IMR-90 (cell line): ENCODE measurements around the gene TAS2R19. TPM values are rescaled to one million over a fixed set of nuclear protein-coding genes. Genes with fewer than 3 reads are reported as not detected.
A peak's percentile ranks its signal among the peaks of the same experiment; 100 is the strongest.

Experiments used
- ATAC-seq: fragments of 200-7000 bp; cut with Tn5 transposase; 2 replicates; pipeline ENCODE4 v1.9.1; 2020; ENCODE audit warnings: low read depth, mild to moderate bottlenecking, moderate library complexity
- BruUV-seq: library from RNA; stranded (reverse); fragments of 400-500 nt; replicated peaks from 2 replicates; lab custom pipeline; 2021; lab: Mats Ljungman, UMichigan
- CTCF ChIA-PET: fragments of 300-600 bp; formaldehyde crosslinking; extraction: SDS; loops from one replicate; lab custom pipeline; 2021; ENCODE audit warnings: antibody characterized with exemption; lab: Yijun Ruan, JAX
- POLR2A ChIA-PET: fragments of 300-600 bp; sonication (Branson Sonifier 250); formaldehyde crosslinking; loops from one replicate; lab custom pipeline; 2022; ENCODE audit warnings: antibody characterized with exemption; ENCODE audit not compliant: unreplicated experiment; lab: Charles Lee
- DNase-seq: peaks from one replicate; pipeline ENCODE4 v3.0.0; 2013
- H2AFZ ChIP-seq: replicated peaks from 2 replicates; pipeline ENCODE3; 2013; ENCODE audit warnings: low read length, mild to moderate bottlenecking; ENCODE audit not compliant: poor library complexity
- H2AK5ac ChIP-seq: 2 replicates; pipeline ENCODE4 v1.6.1; 2013; ENCODE audit warnings: low read depth, low read length, inconsistent platforms
- H2AK9ac ChIP-seq: replicated peaks from 2 replicates; pipeline ENCODE3; 2013; ENCODE audit warnings: mild to moderate bottlenecking, low read depth, low read length, moderate library complexity; ENCODE audit not compliant: poor library complexity
- H2BK120ac ChIP-seq: 2 replicates; pipeline ENCODE4 v1.6.1; 2013; ENCODE audit warnings: low read depth, low read length, inconsistent platforms
- H2BK15ac ChIP-seq: 3 replicates; pipeline ENCODE4 v1.6.1; 2013; ENCODE audit warnings: low read depth, low read length, inconsistent platforms
- H2BK20ac ChIP-seq: 2 replicates; pipeline ENCODE4 v1.6.1; 2013; ENCODE audit warnings: low read depth, mild to moderate bottlenecking, inconsistent platforms, low read length, moderate library complexity
- H2BK5ac ChIP-seq: 2 replicates; pipeline ENCODE4 v1.6.1; 2013; ENCODE audit warnings: mild to moderate bottlenecking, low read depth, low read length, inconsistent platforms; ENCODE audit not compliant: poor library complexity, severe bottlenecking
- H3K14ac ChIP-seq: replicated peaks from 2 replicates; pipeline ENCODE4 v1.6.1; 2013; ENCODE audit warnings: low read depth, low read length, inconsistent platforms
- H3K18ac ChIP-seq: 2 replicates; pipeline ENCODE4 v1.6.1; 2013; ENCODE audit warnings: low read depth, low read length, control low read depth
- H3K23ac ChIP-seq: 2 replicates; pipeline ENCODE4 v1.6.1; 2013; ENCODE audit warnings: low read depth, low read length, inconsistent platforms
- H3K27ac ChIP-seq: 2 replicates; pipeline ENCODE4 v1.5.1; 2013; ENCODE audit warnings: mild to moderate bottlenecking, control low read depth, low read length; ENCODE audit not compliant: insufficient read depth
- H3K27me3 ChIP-seq: 2 replicates; pipeline ENCODE4 v1.6.1; 2013; ENCODE audit warnings: low read length; ENCODE audit not compliant: control insufficient read depth, insufficient read depth
- H3K36me3 ChIP-seq: 2 replicates; pipeline ENCODE4 v1.6.1; 2013; ENCODE audit warnings: low read length, mixed read lengths; ENCODE audit not compliant: control insufficient read depth, insufficient read depth
- H3K4ac ChIP-seq: 2 replicates; pipeline ENCODE4 v1.6.1; 2013; ENCODE audit warnings: low read depth, low read length, inconsistent platforms
- H3K4me1 ChIP-seq: 2 replicates; pipeline ENCODE4 v1.6.1; 2013; ENCODE audit warnings: low read length, mixed read lengths; ENCODE audit not compliant: control insufficient read depth, insufficient read depth
- H3K4me2 ChIP-seq: 2 replicates; pipeline ENCODE4 v1.6.1; 2013; ENCODE audit warnings: low read depth, mild to moderate bottlenecking, control low read depth, low read length, moderate library complexity
- H3K4me3 ChIP-seq: 2 replicates; pipeline ENCODE4 v1.5.1; 2013; ENCODE audit warnings: low read depth, mild to moderate bottlenecking, control low read depth, low read length, moderate library complexity; ENCODE audit not compliant: insufficient read depth
- H3K56ac ChIP-seq: 2 replicates; pipeline ENCODE4 v1.6.1; 2013; ENCODE audit warnings: low read length, inconsistent platforms; ENCODE audit not compliant: insufficient read depth; ENCODE audit errors: extremely low read depth
- H3K79me1 ChIP-seq, 2 experiments: 2 replicates each; pipeline ENCODE4 v1.6.1; 2013; ENCODE audit warnings: low read length in 2 of 2, inconsistent platforms in 1 of 2, low read depth in 1 of 2
- H3K9ac ChIP-seq: 2 replicates; pipeline ENCODE4 v1.6.1; 2013; ENCODE audit warnings: low read depth, low read length, control low read depth
- H3K9me1 ChIP-seq: 2 replicates; pipeline ENCODE4 v1.6.1; 2013; ENCODE audit warnings: low read length, inconsistent platforms; ENCODE audit not compliant: insufficient read depth
- H3K9me3 ChIP-seq: 2 replicates; pipeline ENCODE4 v1.6.1; 2013; ENCODE audit warnings: low read length; ENCODE audit not compliant: control insufficient read depth, insufficient read depth
- H4K20me1 ChIP-seq: 2 replicates; pipeline ENCODE4 v1.6.1; 2013; ENCODE audit warnings: low read length, inconsistent platforms; ENCODE audit not compliant: insufficient read depth
- H4K5ac ChIP-seq: 2 replicates; pipeline ENCODE4 v1.6.1; 2013; ENCODE audit warnings: mild to moderate bottlenecking, low read depth, low read length, control low read depth
- H4K8ac ChIP-seq, 2 experiments: 2 replicates each; pipeline ENCODE4 v1.6.1; 2013; ENCODE audit warnings: low read depth in 2 of 2, low read length in 2 of 2, control low read depth in 1 of 2, inconsistent platforms in 1 of 2
- H4K91ac ChIP-seq: 2 replicates; pipeline ENCODE4 v1.6.1; 2013; ENCODE audit warnings: low read depth, low read length, inconsistent platforms; ENCODE audit not compliant: insufficient read depth
- BHLHE40 ChIP-seq: fragments of 150-350 bp; IDR thresholded peaks from 2 replicates; pipeline ENCODE4 v1.6.1; 2016; ENCODE audit warnings: mild to moderate bottlenecking, low read depth, low read length
- CEBPB ChIP-seq: IDR thresholded peaks from 2 replicates; pipeline ENCODE4 v1.6.1; 2012; ENCODE audit warnings: low read depth, low read length, improper control_type of control experiment
- CHD1 ChIP-seq: IDR thresholded peaks from 2 replicates; pipeline ENCODE4 v1.6.1; 2012; ENCODE audit warnings: low read depth, low read length, improper control_type of control experiment
- ELK1 ChIP-seq: fragments of 150-350 bp; IDR thresholded peaks from 2 replicates; pipeline ENCODE4 v1.6.1; 2016; ENCODE audit warnings: low read depth, mild to moderate bottlenecking, low read length, moderate library complexity, borderline replicate concordance
- FOS ChIP-seq: fragments of 150-350 bp; IDR thresholded peaks from 2 replicates; pipeline ENCODE4 v1.6.1; 2016; ENCODE audit warnings: low read depth, low read length
- MAFK ChIP-seq: IDR thresholded peaks from 2 replicates; pipeline ENCODE4 v1.6.1; 2012; ENCODE audit warnings: low read depth, low read length, improper control_type of control experiment
- MAZ ChIP-seq: IDR thresholded peaks from 2 replicates; pipeline ENCODE4 v1.6.1; 2012; ENCODE audit warnings: low read depth, mild to moderate bottlenecking, low read length, improper control_type of control experiment, moderate library complexity, borderline replicate concordance
- MXI1 ChIP-seq: IDR thresholded peaks from 2 replicates; pipeline ENCODE4 v1.6.1; 2012; ENCODE audit warnings: low read depth, mild to moderate bottlenecking, low read length, moderate library complexity, borderline replicate concordance
- NFE2L2 ChIP-seq: fragments of 150-350 bp; IDR thresholded peaks from 2 replicates; pipeline ENCODE4 v1.6.1; 2016; ENCODE audit warnings: low read depth, mild to moderate bottlenecking, low read length
- POLR2A ChIP-seq: IDR thresholded peaks from 2 replicates; pipeline ENCODE4 v1.6.1; 2012; ENCODE audit warnings: mild to moderate bottlenecking, low read depth, low read length
- RAD21 ChIP-seq: IDR thresholded peaks from 2 replicates; pipeline ENCODE4 v1.6.1; 2012; ENCODE audit warnings: low read length, improper control_type of control experiment
- RCOR1 ChIP-seq: IDR thresholded peaks from 2 replicates; pipeline ENCODE4 v1.6.1; 2012; ENCODE audit warnings: mild to moderate bottlenecking, low read length, improper control_type of control experiment; ENCODE audit not compliant: insufficient replicate concordance
- RFX5 ChIP-seq: IDR thresholded peaks from 2 replicates; pipeline ENCODE4 v1.8.0; 2012; ENCODE audit warnings: low read depth, mild to moderate bottlenecking, low read length, moderate library complexity
- SMC3 ChIP-seq: fragments of 150-350 bp; IDR thresholded peaks from 2 replicates; pipeline ENCODE4 v1.6.1; 2016; ENCODE audit warnings: low read depth, mild to moderate bottlenecking, antibody characterized with exemption, low read length, moderate library complexity
- USF2 ChIP-seq: fragments of 150-350 bp; IDR thresholded peaks from 2 replicates; pipeline ENCODE4 v1.6.1; 2017; ENCODE audit warnings: mild to moderate bottlenecking, antibody characterized with exemption, low read length, low read depth
- dilution Hi-C: fragments of 300-500 bp; cut with HindIII; formaldehyde crosslinking; loops from one replicate; pipeline ENCODE4 v1.14.3; 2018; ENCODE audit warnings: low sequenced_read_pairs; ENCODE audit not compliant: unreplicated experiment
- in situ Hi-C: fragments of 300-500 bp; cut with MboI; formaldehyde crosslinking; loops from 3 replicates; pipeline ENCODE4 v1.14.3; 2019; ENCODE audit warnings: low sequenced_read_pairs, inconsistent platforms, mixed read lengths
- intact Hi-C: fragments of 100-400 bp; cut with micrococcal nuclease; formaldehyde crosslinking; loops from 2 replicates; pipeline ENCODE4 v1.10.0; 2022
- polyA plus RNA-seq, 3 experiments: library from polyadenylated mRNA; depleted of rRNA; stranded (reverse); fragments of >200 nt; gene quantifications; 2 replicates each; pipeline ENCODE4 v1.2.3, GENCODE V29; 2012; ENCODE audit warnings: low replicate concordance in 1 of 3
- total RNA-seq: library from RNA; depleted of rRNA; stranded (reverse); fragments of >200 nt; gene quantifications from 2 replicates; pipeline ENCODE4 v1.2.3, GENCODE V29; 2012
- TF ChIP-seq, protein P1 (sequence below): conservative IDR thresholded peaks from 2 replicates; pipeline ENCODE4 v1.5.1; 2012; ENCODE audit warnings: mild to moderate bottlenecking, low read depth, low read length, improper control_type of control experiment

TAS2R19 gene
- total and polyA plus RNA-seq, 2 of the 4 experiments (the other 2 are of a cell fraction) = 0.24 to 5.0 TPM

- peak; percentile 59 for ATAC-seq
- H2AFZ ChIP-seq = no peak overlapping the region
- H2BK15ac ChIP-seq = no peak overlapping the region
- no peak overlapping the region for H3K23ac ChIP-seq
- intact Hi-C loops = loop anchor here (2.0 kb wide), 1 partner anchor 55 kb away; no protein-coding TSS in a partner anchor
- CTCF ChIA-PET = no interaction called here
- H3K9me3 ChIP-seq = no peaks in the 10 kb centered on the region
- H3K18ac ChIP-seq = no peak overlapping the region
- H2AK9ac ChIP-seq = no peak overlapping the region
- H4K5ac ChIP-seq = no peak overlapping the region
- no peak overlapping the region for H2BK20ac ChIP-seq
- H3K9me1 ChIP-seq = no peaks in the 10 kb centered on the region; the same call in 1 of the 2 replicates
- H3K27ac ChIP-seq = no peak overlapping the region
- peak; percentile 64 for DNase-seq
- no peak overlapping the region for H2AK5ac ChIP-seq
- H3K4me2 ChIP-seq = no peak overlapping the region
- H3K4me1 ChIP-seq = no peaks in the 10 kb centered on the region; the same call in 1 of the 2 replicates
- in situ Hi-C loops = no loop called here
- no peak overlapping the region for H4K8ac ChIP-seq
- H3K27me3 ChIP-seq = no peaks in the 10 kb centered on the region
- no peak overlapping the region for H3K9ac ChIP-seq
- H3K4me3 ChIP-seq = no peak overlapping the region
- H2BK5ac ChIP-seq = no peak overlapping the region
- dilution Hi-C loops = no loop called here
- no peak for TF ChIP-seq NFE2L2
- TF ChIP-seq BHLHE40 = no peak
- TF ChIP-seq USF2 = no peak
- TF ChIP-seq POLR2A = no peak
- TF ChIP-seq CEBPB = no peak
- TF ChIP-seq, protein P1, sequence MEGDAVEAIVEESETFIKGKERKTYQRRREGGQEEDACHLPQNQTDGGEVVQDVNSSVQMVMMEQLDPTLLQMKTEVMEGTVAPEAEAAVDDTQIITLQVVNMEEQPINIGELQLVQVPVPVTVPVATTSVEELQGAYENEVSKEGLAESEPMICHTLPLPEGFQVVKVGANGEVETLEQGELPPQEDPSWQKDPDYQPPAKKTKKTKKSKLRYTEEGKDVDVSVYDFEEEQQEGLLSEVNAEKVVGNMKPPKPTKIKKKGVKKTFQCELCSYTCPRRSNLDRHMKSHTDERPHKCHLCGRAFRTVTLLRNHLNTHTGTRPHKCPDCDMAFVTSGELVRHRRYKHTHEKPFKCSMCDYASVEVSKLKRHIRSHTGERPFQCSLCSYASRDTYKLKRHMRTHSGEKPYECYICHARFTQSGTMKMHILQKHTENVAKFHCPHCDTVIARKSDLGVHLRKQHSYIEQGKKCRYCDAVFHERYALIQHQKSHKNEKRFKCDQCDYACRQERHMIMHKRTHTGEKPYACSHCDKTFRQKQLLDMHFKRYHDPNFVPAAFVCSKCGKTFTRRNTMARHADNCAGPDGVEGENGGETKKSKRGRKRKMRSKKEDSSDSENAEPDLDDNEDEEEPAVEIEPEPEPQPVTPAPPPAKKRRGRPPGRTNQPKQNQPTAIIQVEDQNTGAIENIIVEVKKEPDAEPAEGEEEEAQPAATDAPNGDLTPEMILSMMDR = no peak
- TF ChIP-seq MAZ = no peak
- no peak for TF ChIP-seq RAD21
- no peak for TF ChIP-seq RFX5
- TF ChIP-seq ELK1 = no peak
- TF ChIP-seq MAFK = no peak
- TF ChIP-seq SMC3 = no peak
- no peak for TF ChIP-seq MXI1
- TF ChIP-seq CHD1 = no peak
- TF ChIP-seq RCOR1 = no peak
- TF ChIP-seq FOS = no peak
- no peak overlapping the region for H3K4ac ChIP-seq
- peaks cover 3 to 8% of the 10 kb centered on the region in 2 experiments; a peak in 2 of 4 replicates for H3K79me1 ChIP-seq
- POLR2A ChIA-PET = no interaction called here
- H3K14ac ChIP-seq = no peak overlapping the region
- no peak overlapping the region for H3K56ac ChIP-seq
- no peaks in the 10 kb centered on the region for H4K20me1 ChIP-seq
- H3K36me3 ChIP-seq = no peaks in the 10 kb centered on the region
- no TSS peak for BruUV-seq
- no peak overlapping the region for H4K91ac ChIP-seq
- no peak overlapping the region for H2BK120ac ChIP-seq
These were observed 8.2 kb downstream of the TAS2R19 start for GRCh38 chr12:11014234-11014633.
